Chondrocyte (in vitro differentiated cells): ENCODE results near the gene TMEM120B. TPM values are rescaled to one million over a fixed set of nuclear protein-coding genes. Genes with fewer than 3 reads are reported as not detected.
"Not testable (repeated sequence)": the region's sequence is repeated elsewhere in the genome, so short reads cannot be mapped to it uniquely, and the experiment has no call there.

ENCODE experiments used
- DNase-seq: peaks from one replicate; pipeline ENCODE4 v3.0.0; 2021; ENCODE audit warnings: mixed read lengths, low spot score
- H3K27ac Mint-ChIP-seq: one replicate; pipeline ENCODE4 v1.8.0; 2021; ENCODE audit warnings: mild to moderate bottlenecking, moderate library complexity, mixed read lengths; ENCODE audit not compliant: unreplicated experiment
- H3K27me3 Mint-ChIP-seq: 2 replicates; pipeline ENCODE4 v1.8.0; 2021; ENCODE audit warnings: low read depth, mixed read lengths
- H3K36me3 Mint-ChIP-seq: 2 replicates; pipeline ENCODE4 v1.8.0; 2021; ENCODE audit warnings: low read depth, mixed read lengths
- H3K4me1 Mint-ChIP-seq: 2 replicates; pipeline ENCODE4 v1.8.0; 2021; ENCODE audit warnings: low read depth, mild to moderate bottlenecking, mixed read lengths
- H3K4me3 Mint-ChIP-seq: one replicate; pipeline ENCODE4 v1.8.0; 2021; ENCODE audit warnings: mild to moderate bottlenecking, moderate library complexity, mixed read lengths; ENCODE audit not compliant: unreplicated experiment
- H3K9me3 Mint-ChIP-seq: 2 replicates; pipeline ENCODE4 v1.8.0; 2021; ENCODE audit warnings: low read depth, mixed read lengths
- total RNA-seq: library from RNA; stranded (reverse); gene quantifications from 3 replicates; pipeline ENCODE4 v1.2.1, GENCODE V29; 2021
- TF ChIP-seq, protein P1 (sequence below): fragments of 200-600 bp; sonication (generic); IDR thresholded peaks from 2 replicates; pipeline ENCODE4 v1.5.0; 2021; ENCODE audit warnings: antibody characterized with exemption, mild to moderate bottlenecking, moderate library complexity

Gene TMEM120B
- total RNA-seq, 1 donor from 2014 or later, result 15.3 TPM

DNA sequence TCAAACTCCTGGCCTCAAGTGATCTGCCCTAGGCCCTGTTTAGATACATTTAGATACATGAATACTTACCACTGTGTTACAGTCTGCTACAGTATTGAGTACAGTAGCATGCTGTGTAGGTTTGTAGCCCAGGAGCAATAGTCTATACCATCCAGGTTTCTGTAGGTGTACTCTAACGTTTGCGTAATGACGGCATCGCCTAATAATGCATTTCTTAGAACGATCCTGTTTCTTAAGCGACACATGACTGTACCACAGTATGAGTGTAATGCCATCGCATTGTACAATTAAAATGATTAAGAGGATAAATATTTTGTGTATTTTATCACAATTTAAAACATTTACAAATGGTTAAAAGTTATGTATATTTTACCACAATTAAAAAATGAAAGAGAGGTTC lies 18.9 kb downstream of the TMEM120B start:
- no peak overlapping the region for H3K27ac Mint-ChIP-seq
- no peaks in the 10 kb centered on the region for H3K27me3 Mint-ChIP-seq
- no peak for DNase-seq
- no peaks in the 10 kb centered on the region for H3K4me1 Mint-ChIP-seq
- H3K36me3 Mint-ChIP-seq, result no peaks in the 10 kb centered on the region
- TF ChIP-seq, protein P1, sequence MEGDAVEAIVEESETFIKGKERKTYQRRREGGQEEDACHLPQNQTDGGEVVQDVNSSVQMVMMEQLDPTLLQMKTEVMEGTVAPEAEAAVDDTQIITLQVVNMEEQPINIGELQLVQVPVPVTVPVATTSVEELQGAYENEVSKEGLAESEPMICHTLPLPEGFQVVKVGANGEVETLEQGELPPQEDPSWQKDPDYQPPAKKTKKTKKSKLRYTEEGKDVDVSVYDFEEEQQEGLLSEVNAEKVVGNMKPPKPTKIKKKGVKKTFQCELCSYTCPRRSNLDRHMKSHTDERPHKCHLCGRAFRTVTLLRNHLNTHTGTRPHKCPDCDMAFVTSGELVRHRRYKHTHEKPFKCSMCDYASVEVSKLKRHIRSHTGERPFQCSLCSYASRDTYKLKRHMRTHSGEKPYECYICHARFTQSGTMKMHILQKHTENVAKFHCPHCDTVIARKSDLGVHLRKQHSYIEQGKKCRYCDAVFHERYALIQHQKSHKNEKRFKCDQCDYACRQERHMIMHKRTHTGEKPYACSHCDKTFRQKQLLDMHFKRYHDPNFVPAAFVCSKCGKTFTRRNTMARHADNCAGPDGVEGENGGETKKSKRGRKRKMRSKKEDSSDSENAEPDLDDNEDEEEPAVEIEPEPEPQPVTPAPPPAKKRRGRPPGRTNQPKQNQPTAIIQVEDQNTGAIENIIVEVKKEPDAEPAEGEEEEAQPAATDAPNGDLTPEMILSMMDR, result no peak
- no peaks in the 10 kb centered on the region for H3K9me3 Mint-ChIP-seq
- no peak overlapping the region for H3K4me3 Mint-ChIP-seq

DNA sequence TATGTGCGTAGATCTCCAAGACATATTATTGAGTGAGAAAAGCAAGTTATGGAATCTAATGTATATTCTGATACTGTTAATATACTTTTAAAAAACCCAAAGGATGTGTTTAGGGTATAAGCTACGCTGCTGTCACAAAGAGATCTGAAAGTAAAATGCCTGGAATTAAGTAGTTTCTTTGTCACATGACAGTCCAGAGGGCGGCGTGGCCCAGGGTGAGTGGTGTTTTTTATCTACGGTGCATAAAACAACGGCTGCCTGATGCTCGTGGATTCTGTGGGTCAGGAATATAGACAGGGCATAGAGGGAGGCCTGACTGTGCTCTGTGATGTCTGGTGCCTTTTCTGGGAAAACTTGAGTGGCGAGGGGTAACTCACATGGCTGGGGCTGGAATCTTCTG lies 21.3 kb downstream of the TMEM120B start:
- Mint-ChIP-seq H3K36me3 (no peaks in the 10 kb centered on the region), H3K4me1 (no peaks in the 10 kb centered on the region), H3K27me3 (no peaks in the 10 kb centered on the region), H3K9me3 (no peaks in the 10 kb centered on the region), H3K27ac (no peak overlapping the region), H3K4me3 (no peak overlapping the region)
- TF ChIP-seq, protein P1, result no peak
- no peak for DNase-seq

DNA sequence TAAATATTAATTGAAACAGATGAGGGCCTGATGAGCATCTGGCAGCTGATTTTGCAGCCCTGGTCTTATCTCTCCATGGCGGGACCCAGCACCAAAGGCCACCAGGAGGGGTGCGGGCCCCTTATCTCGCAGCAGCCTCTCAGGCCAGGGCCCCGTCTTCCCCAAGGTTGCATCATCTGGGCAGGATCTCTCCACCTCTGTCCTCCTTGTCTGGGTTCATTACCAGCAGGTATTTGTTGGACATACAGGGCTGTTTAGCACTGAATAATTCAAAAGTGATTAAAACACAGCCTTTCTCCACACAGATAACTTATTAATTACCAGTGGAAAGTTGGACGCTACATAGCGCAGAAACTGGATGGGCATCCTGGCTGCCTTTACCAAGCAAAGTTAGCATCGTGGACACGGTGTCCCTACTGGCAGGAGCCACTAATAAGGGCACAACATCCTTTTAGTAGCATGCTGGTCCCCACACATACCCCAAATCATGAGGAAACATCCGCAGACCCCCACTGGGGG lies 25.8 kb downstream of the TMEM120B start:
- no peaks in the 10 kb centered on the region for H3K9me3 Mint-ChIP-seq
- peaks cover 6% of the 10 kb centered on the region for H3K4me1 Mint-ChIP-seq
- no peak for DNase-seq
- H3K27me3 Mint-ChIP-seq, result no peaks in the 10 kb centered on the region
- TF ChIP-seq, protein P1, result no peak
- H3K27ac Mint-ChIP-seq, result no peak overlapping the region
- H3K36me3 Mint-ChIP-seq, result peaks cover 2% of the 10 kb centered on the region
- no peak overlapping the region for H3K4me3 Mint-ChIP-seq

DNA sequence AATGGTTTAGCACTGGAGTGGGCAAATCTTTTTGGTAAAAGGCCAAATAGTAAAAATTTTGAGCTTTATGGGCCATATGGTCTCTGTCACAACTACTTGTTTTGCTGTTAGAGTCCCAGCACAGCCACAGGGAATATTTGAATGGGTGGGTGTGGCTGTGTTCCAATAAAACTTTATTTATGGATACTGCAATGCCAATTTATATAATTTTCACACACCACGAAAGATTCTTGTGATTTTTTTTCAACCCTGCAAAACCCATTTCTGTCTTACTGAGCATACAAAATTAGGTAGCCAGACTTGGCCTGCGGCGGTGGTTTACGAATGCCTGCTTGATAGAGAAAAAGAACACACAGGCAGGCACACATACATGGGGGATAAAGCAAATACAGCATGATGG lies 28.3 kb downstream of the TMEM120B start:
- peaks cover 6% of the 10 kb centered on the region for H3K4me1 Mint-ChIP-seq
- no peaks in the 10 kb centered on the region for H3K27me3 Mint-ChIP-seq
- DNase-seq, result no peak
- no peak overlapping the region for H3K27ac Mint-ChIP-seq
- H3K36me3 Mint-ChIP-seq, result peaks cover 2% of the 10 kb centered on the region
- no peaks in the 10 kb centered on the region for H3K9me3 Mint-ChIP-seq
- no peak overlapping the region for H3K4me3 Mint-ChIP-seq
- TF ChIP-seq, protein P1, result no peak

DNA sequence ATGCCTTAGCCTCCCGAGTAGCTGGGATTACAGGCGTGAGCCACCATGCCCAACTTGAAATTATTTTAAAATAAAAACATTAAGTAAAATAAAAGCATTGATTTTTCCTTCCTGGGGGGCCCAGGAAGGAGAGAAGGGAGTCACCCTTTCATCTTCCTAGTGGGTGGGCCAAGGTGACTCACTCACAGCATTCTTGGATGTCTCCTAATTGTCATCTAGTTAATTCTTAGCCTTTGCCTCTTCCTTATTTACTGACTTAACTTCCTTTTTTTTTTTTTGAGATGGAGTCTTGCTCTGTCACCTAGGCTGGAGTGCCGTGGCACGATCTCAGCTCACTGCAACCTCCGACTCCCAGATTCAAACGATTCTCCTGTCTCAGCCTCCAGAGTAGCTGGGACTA lies 29.2 kb downstream of the TMEM120B start:
- Mint-ChIP-seq H3K27me3 (no peaks in the 10 kb centered on the region), H3K9me3 (no peaks in the 10 kb centered on the region), H3K4me1 (peaks cover 6% of the 10 kb centered on the region), H3K36me3 (peaks cover 2% of the 10 kb centered on the region), H3K4me3 (no peak overlapping the region), H3K27ac (no peak overlapping the region)
- TF ChIP-seq, protein P1, result no peak
- no peak for DNase-seq

DNA sequence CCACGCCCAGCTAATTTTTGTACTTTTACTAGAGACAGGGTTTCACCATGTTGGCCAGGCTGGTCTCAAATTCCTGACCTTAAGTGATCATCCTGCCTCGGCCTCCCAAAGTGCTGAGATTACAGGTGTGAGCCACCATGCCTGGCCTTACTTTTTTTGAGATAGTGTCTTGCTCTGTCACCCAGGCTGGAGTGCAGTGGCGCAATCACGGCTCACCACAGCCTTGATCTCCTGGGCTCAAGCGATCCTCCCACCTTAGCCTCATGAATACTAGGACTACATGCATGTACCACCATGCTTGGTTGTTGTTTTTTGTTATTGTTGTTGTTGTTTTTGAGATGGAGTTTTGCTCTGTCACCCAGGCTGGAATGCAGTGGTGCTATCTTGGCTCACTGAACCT lies 33.0 kb downstream of the TMEM120B start:
- H3K27me3 Mint-ChIP-seq, H3K36me3 Mint-ChIP-seq, DNase-seq, H3K9me3 Mint-ChIP-seq, H3K4me3 Mint-ChIP-seq, H3K27ac Mint-ChIP-seq: not testable (repeated sequence)
- peaks cover 17% of the 10 kb centered on the region for H3K4me1 Mint-ChIP-seq
